ENCODE data around the gene TESPA1. TPM values are rescaled to one million over a fixed set of nuclear protein-coding genes. Genes with fewer than 3 reads are reported as not detected.
A peak's percentile ranks its signal among the peaks of the same experiment; 100 is the strongest.

The TESPA1 gene
- total and polyA plus RNA-seq, 9 of the 15 experiments (the other 6 are each of a cell fraction or from before 2014, with no cell fraction given): 0.72 to 7.1 (median 2.4) TPM

- TF ChIP-seq HES1 (IDR thresholded peaks at IDR 0.05; ENCODE audit: low read depth): no peak
- no peak for TF ChIP-seq GATAD2B (IDR thresholded peaks at IDR 0.05; ENCODE audit: borderline replicate concordance)
- no peak for TF ChIP-seq ZNF316 (IDR thresholded peaks at IDR 0.05)
- TF ChIP-seq ZFPM2 (CRISPR knock-in tag; IDR thresholded peaks at IDR 0.05): no peak
- TF ChIP-seq TARDBP (IDR thresholded peaks at IDR 0.05): no peak
- no peak for TF ChIP-seq FOXO4 (CRISPR knock-in tag; IDR thresholded peaks at IDR 0.05)
Observed at GRCh38 chr12:54991161-54991990, 6.8 kb upstream of the TESPA1 start (continued).

GRCh38 chr12:54989829-54990228 is 5.3 kb upstream of the TESPA1 start:
- DNase-seq (ENCODE audit: extremely low read depth in 1 of 4, low spot score in 3 of 4) (no peak), ATAC-seq (no peak), FAIRE-seq (no peak)
- Histone ChIP-seq H2AFZ (ENCODE audit: low read depth, low read length) (0 out of 2 replicates have a peak overlapping the region, but pooled peaks have one; percentile 6), H3K4me3 (no peak overlapping the region), H3K27ac (ENCODE audit: extremely low read depth, low read depth, low read length) (no peak overlapping the region), H3K36me3 (ENCODE audit: control insufficient read depth, insufficient read depth, low read length) (no peaks in the 10 kb centered on the region), H3K27me3 (ENCODE audit: control insufficient read depth in 2 of 2, insufficient read depth in 2 of 2, low read length in 2 of 2) (no peaks in the 10 kb centered on the region), H3K9ac (ENCODE audit: insufficient read depth in 1 of 2, low read depth in 2 of 2, low read length in 2 of 2) (no peak overlapping the region), H4K20me1 (replicated peaks; ENCODE audit: control insufficient read depth, insufficient read depth, low read length) (no peaks in the 10 kb centered on the region), H3K9me1 (ENCODE audit: control insufficient read depth, insufficient read depth, low read length) (no peaks in the 10 kb centered on the region), H3K9me3 (replicated peaks; ENCODE audit: control insufficient read depth, insufficient read depth, low read depth, low read length) (no peaks in the 10 kb centered on the region), H3K79me2 (ENCODE audit: control insufficient read depth, insufficient read depth, low read length) (no peaks in the 10 kb centered on the region), H3K4me1 (replicated peaks in 1 of 2; ENCODE audit: control insufficient read depth in 2 of 2, insufficient read depth in 2 of 2, low read length in 2 of 2) (peaks cover 5 to 39% of the 10 kb centered on the region in 2 experiments), H3K4me2 (ENCODE audit: insufficient read depth, low read length) (no peak overlapping the region)
- ChIA-PET POLR2A (no interaction called here), CTCF (ENCODE audit: low intra/inter-chr PET ratio) (no interaction called here)
- no peak for TF ChIP-seq ZNF778 (CRISPR knock-in tag; IDR thresholded peaks at IDR 0.05)
- no peak for TF ChIP-seq GTF2B (IDR thresholded peaks at IDR 0.05; ENCODE audit: extremely low read depth, insufficient read length)
- WGBS (ENCODE audit: insufficient coverage, low coverage, missing lambda C conversion rate): 0% methylated on average over 1 of the region's 1 CpG
- no TSS peak for BruUV-seq (replicated peaks)
- intact Hi-C loops (cut with micrococcal nuclease) (no loop called here), in situ Hi-C loops (cut with MboI) (loop anchor here (5.0 to 10.0 kb wide), 2 partner anchors 72 to 155 kb away; no protein-coding TSS in a partner anchor)
